ENCODE results near the gene EXOC6. TPM values are rescaled to one million over a fixed set of nuclear protein-coding genes. Genes with fewer than 3 reads are reported as not detected.
A peak's percentile ranks its signal among the peaks of the same experiment; 100 is the strongest.
"Not testable (repeated sequence)": the region's sequence is repeated elsewhere in the genome, so short reads cannot be mapped to it uniquely, and the experiment has no call there.

Gene EXOC6
- total RNA-seq, 1 experiment from 2014 or later: 9.3 TPM

GRCh38 chr10:92970301-92971070, 122.2 kb downstream of the EXOC6 start:
- CTCF ChIA-PET: no interaction called here

GRCh38 chr10:92972066-92972870, 123.9 kb downstream of the EXOC6 start:
- no peak for TF ChIP-seq EZH2 (IDR thresholded peaks at IDR 0.05; ENCODE audit: low read depth)
- TF ChIP-seq CTCF (conservative IDR thresholded peaks at IDR 0.05): no peak
- Histone ChIP-seq H3K9me3 (ENCODE audit: insufficient read depth, low read depth) (no peaks in the 10 kb centered on the region), H3K27ac (peak overlapping the region; percentile 93), H3K9me2 (ENCODE audit: insufficient read depth) (no peaks in the 10 kb centered on the region), H3K79me2 (ENCODE audit: low read depth) (no peaks in the 10 kb centered on the region), H3F3A (ENCODE audit: insufficient read depth, low read depth) (peaks cover 14% of the 10 kb centered on the region; the same call in 1 of the 2 replicates), H2AFZ (no peak overlapping the region; the same call in 1 of the 2 replicates), H3K27me3 (ENCODE audit: insufficient read depth, low read depth) (no peaks in the 10 kb centered on the region), H3K4me1 (replicated peaks; ENCODE audit: insufficient read depth) (peaks cover 13% of the 10 kb centered on the region), H3K36me3 (ENCODE audit: low read depth) (no peaks in the 10 kb centered on the region), H3K4me2 (peak overlapping the region; percentile 63), H4K20me1 (ENCODE audit: insufficient read depth) (no peaks in the 10 kb centered on the region), H3K4me3 (no peak overlapping the region)
- ChIA-PET POLR2A (ENCODE audit: unreplicated experiment) (interaction anchor here (0.6 kb wide), 1 partner anchor 474 kb away, joined by 8 read pairs; no protein-coding TSS in a partner anchor), CTCF (interaction anchor here (0.6 kb wide), 1 partner anchor 131 kb away, joined by 3 read pairs; no protein-coding TSS in a partner anchor)
- intact Hi-C loops (cut with micrococcal nuclease; ENCODE audit: unreplicated experiment): no loop called here
- no TSS peak for BruUV-seq (replicated peaks)
- DNase-seq: peak; percentile 58 to 91

More at GRCh38 chr10:92970301-92971070, 122.2 kb downstream of the EXOC6 start:
- TF ChIP-seq CTCF (conservative IDR thresholded peaks at IDR 0.05) (no peak), EZH2 (IDR thresholded peaks at IDR 0.05; ENCODE audit: low read depth) (no peak)
- intact Hi-C loops (cut with micrococcal nuclease; ENCODE audit: unreplicated experiment): no loop called here
- no peak overlapping the region for H3K27ac ChIP-seq
- no TSS peak for BruUV-seq (replicated peaks)
- H3K4me1 ChIP-seq (replicated peaks; ENCODE audit: insufficient read depth): peaks cover 13% of the 10 kb centered on the region
- no peak overlapping the region for H2AFZ ChIP-seq
- H3K36me3 ChIP-seq (ENCODE audit: low read depth): no peaks in the 10 kb centered on the region
- H3K79me2 ChIP-seq (ENCODE audit: low read depth): no peaks in the 10 kb centered on the region
- H3K4me2 ChIP-seq: no peak overlapping the region
- H3K9me2 ChIP-seq (ENCODE audit: insufficient read depth): no peaks in the 10 kb centered on the region
- H3K4me3 ChIP-seq: no peak overlapping the region
- H3F3A ChIP-seq (ENCODE audit: insufficient read depth, low read depth): peaks cover 14% of the 10 kb centered on the region; the same call in 1 of the 2 replicates
- POLR2A ChIA-PET (ENCODE audit: unreplicated experiment): no interaction called here
- no peaks in the 10 kb centered on the region for H3K27me3 ChIP-seq (ENCODE audit: insufficient read depth, low read depth)
- no peaks in the 10 kb centered on the region for H4K20me1 ChIP-seq (ENCODE audit: insufficient read depth)
- no peaks in the 10 kb centered on the region for H3K9me3 ChIP-seq (ENCODE audit: insufficient read depth, low read depth)
- no peak for DNase-seq

GRCh38 chr10:92972886-92973285, 124.6 kb downstream of the EXOC6 start:
- Histone ChIP-seq H3F3A (ENCODE audit: insufficient read depth, low read depth) (peaks cover 14% of the 10 kb centered on the region; the same call in 1 of the 2 replicates), H3K4me2 (peak overlapping the region; percentile 63; the same call in 1 of the 2 replicates), H3K36me3 (ENCODE audit: low read depth) (no peaks in the 10 kb centered on the region), H2AFZ (no peak overlapping the region), H3K9me2 (ENCODE audit: insufficient read depth) (no peaks in the 10 kb centered on the region), H3K4me3 (no peak overlapping the region), H3K79me2 (ENCODE audit: low read depth) (no peaks in the 10 kb centered on the region), H3K27me3 (ENCODE audit: insufficient read depth, low read depth) (no peaks in the 10 kb centered on the region), H4K20me1 (ENCODE audit: insufficient read depth) (no peaks in the 10 kb centered on the region), H3K4me1 (replicated peaks; ENCODE audit: insufficient read depth) (peaks cover 13% of the 10 kb centered on the region), H3K9me3 (ENCODE audit: insufficient read depth, low read depth) (no peaks in the 10 kb centered on the region), H3K27ac (peak overlapping the region; percentile 93)
- TF ChIP-seq EZH2 (IDR thresholded peaks at IDR 0.05; ENCODE audit: low read depth) (no peak), CTCF (conservative IDR thresholded peaks at IDR 0.05) (no peak)
- intact Hi-C loops (cut with micrococcal nuclease; ENCODE audit: unreplicated experiment): no loop called here
- ChIA-PET CTCF (interaction anchor here (0.6 kb wide), 1 partner anchor 131 kb away, joined by 3 read pairs; no protein-coding TSS in a partner anchor), POLR2A (ENCODE audit: unreplicated experiment) (interaction anchor here (0.6 kb wide), 1 partner anchor 455 kb away, joined by 3 read pairs; no protein-coding TSS in a partner anchor)
- no TSS peak for BruUV-seq (replicated peaks)
- DNase-seq: no peak

GRCh38 chr10:92976278-92976677, 128.0 kb downstream of the EXOC6 start:
- H3K4me2 ChIP-seq; H3K9me3 ChIP-seq (ENCODE audit: insufficient read depth, low read depth); intact Hi-C loops (cut with micrococcal nuclease; ENCODE audit: unreplicated experiment); H3K4me3 ChIP-seq; POLR2A ChIA-PET (ENCODE audit: unreplicated experiment); H3K27me3 ChIP-seq (ENCODE audit: insufficient read depth, low read depth); H4K20me1 ChIP-seq (ENCODE audit: insufficient read depth); H3K27ac ChIP-seq; H3K79me2 ChIP-seq (ENCODE audit: low read depth); CTCF ChIA-PET; H3K36me3 ChIP-seq (ENCODE audit: low read depth); BruUV-seq (replicated peaks); DNase-seq; H2AFZ ChIP-seq; H3K9me2 ChIP-seq (ENCODE audit: insufficient read depth): not testable (repeated sequence)
- Histone ChIP-seq H3K4me1 (replicated peaks; ENCODE audit: insufficient read depth) (peaks cover 13% of the 10 kb centered on the region), H3F3A (ENCODE audit: insufficient read depth, low read depth) (peaks cover 14% of the 10 kb centered on the region; the same call in 1 of the 2 replicates)

All from PC-9 (cell line).